Measurements from ENCODE around the gene RAC3.

Gene RAC3

GRCh38 chr17:82031303-82031884 lies at the start of gene RAC3:
Gene RAC3 (plus strand): TSS chr17:82031678. CDS start chr17:82031762, 84 bp downstream.
- DNase-seq: no peak

- DNase-seq: no peak
Observed at GRCh38 chr17:81983011-81983638, 48.4 kb upstream of the RAC3 start.

- no peak for DNase-seq
Observed at GRCh38 chr17:81983639-81984373, 47.7 kb upstream of the RAC3 start.

- DNase-seq: no peak
Observed at GRCh38 chr17:81984773-81985410, 46.6 kb upstream of the RAC3 start.

GRCh38 chr17:81986606-81987005 lies 44.9 kb upstream of the RAC3 start:
- no peak for DNase-seq

- no peak for DNase-seq
Observed at GRCh38 chr17:81987161-81987770, 44.2 kb upstream of the RAC3 start.

GRCh38 chr17:81990836-81991683 lies 40.4 kb upstream of the RAC3 start:
- no peak for DNase-seq

GRCh38 chr17:81991684-81992305 lies 39.7 kb upstream of the RAC3 start:
- DNase-seq: no peak

- DNase-seq: no peak
Observed at GRCh38 chr17:81992306-81993102, 39.0 kb upstream of the RAC3 start.

- DNase-seq: no peak
Observed at GRCh38 chr17:81993729-81994592, 37.5 kb upstream of the RAC3 start.

- no peak for DNase-seq
Observed at GRCh38 chr17:81994593-81995462, 36.6 kb upstream of the RAC3 start.

GRCh38 chr17:81995463-81996231 lies 35.8 kb upstream of the RAC3 start:
- no peak for DNase-seq

GRCh38 chr17:81996232-81996756 lies 35.2 kb upstream of the RAC3 start:
- DNase-seq: no peak

- no peak for DNase-seq
Observed at GRCh38 chr17:81996757-81997441, 34.6 kb upstream of the RAC3 start.

- DNase-seq: no peak
Observed at GRCh38 chr17:81998212-81998611, 33.3 kb upstream of the RAC3 start.

- no peak for DNase-seq
Observed at GRCh38 chr17:81998691-81999438, 32.6 kb upstream of the RAC3 start.

Measured in activated CD4-positive, alpha-beta T cell treated with anti-CD3 and anti-CD28 coated beads for 4 hours (primary cell).